Measurements from ENCODE around the gene CHADL. TPM values are rescaled to one million over a fixed set of nuclear protein-coding genes. Genes with fewer than 3 reads are reported as not detected.
A peak's percentile ranks its signal among the peaks of the same experiment; 100 is the strongest.

The CHADL gene
- total and polyA plus RNA-seq, 2 experiments from 2014 or later = 1.6 TPM; not detected in 1

DNA sequence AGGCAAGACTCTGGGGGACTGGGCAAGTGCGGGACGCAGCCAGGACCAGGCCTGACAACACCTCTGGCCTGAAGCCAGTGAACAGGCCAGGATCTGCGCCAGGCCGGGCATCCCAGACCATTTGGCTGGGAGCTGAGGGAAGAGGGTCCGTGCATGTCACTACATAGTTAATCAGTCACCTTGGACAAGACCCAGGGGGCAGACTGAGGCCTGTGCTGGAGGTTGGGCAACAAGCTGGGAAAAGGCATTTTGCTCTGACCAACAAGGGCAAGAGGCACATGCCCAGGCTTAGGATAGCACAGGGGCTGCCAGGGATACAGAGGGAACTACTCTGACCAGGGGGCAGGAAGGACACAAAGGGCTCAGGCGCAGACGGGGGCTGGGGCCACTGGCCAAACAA is 7.0 kb upstream of the CHADL start (continued):
- TF ChIP-seq, protein P1, sequence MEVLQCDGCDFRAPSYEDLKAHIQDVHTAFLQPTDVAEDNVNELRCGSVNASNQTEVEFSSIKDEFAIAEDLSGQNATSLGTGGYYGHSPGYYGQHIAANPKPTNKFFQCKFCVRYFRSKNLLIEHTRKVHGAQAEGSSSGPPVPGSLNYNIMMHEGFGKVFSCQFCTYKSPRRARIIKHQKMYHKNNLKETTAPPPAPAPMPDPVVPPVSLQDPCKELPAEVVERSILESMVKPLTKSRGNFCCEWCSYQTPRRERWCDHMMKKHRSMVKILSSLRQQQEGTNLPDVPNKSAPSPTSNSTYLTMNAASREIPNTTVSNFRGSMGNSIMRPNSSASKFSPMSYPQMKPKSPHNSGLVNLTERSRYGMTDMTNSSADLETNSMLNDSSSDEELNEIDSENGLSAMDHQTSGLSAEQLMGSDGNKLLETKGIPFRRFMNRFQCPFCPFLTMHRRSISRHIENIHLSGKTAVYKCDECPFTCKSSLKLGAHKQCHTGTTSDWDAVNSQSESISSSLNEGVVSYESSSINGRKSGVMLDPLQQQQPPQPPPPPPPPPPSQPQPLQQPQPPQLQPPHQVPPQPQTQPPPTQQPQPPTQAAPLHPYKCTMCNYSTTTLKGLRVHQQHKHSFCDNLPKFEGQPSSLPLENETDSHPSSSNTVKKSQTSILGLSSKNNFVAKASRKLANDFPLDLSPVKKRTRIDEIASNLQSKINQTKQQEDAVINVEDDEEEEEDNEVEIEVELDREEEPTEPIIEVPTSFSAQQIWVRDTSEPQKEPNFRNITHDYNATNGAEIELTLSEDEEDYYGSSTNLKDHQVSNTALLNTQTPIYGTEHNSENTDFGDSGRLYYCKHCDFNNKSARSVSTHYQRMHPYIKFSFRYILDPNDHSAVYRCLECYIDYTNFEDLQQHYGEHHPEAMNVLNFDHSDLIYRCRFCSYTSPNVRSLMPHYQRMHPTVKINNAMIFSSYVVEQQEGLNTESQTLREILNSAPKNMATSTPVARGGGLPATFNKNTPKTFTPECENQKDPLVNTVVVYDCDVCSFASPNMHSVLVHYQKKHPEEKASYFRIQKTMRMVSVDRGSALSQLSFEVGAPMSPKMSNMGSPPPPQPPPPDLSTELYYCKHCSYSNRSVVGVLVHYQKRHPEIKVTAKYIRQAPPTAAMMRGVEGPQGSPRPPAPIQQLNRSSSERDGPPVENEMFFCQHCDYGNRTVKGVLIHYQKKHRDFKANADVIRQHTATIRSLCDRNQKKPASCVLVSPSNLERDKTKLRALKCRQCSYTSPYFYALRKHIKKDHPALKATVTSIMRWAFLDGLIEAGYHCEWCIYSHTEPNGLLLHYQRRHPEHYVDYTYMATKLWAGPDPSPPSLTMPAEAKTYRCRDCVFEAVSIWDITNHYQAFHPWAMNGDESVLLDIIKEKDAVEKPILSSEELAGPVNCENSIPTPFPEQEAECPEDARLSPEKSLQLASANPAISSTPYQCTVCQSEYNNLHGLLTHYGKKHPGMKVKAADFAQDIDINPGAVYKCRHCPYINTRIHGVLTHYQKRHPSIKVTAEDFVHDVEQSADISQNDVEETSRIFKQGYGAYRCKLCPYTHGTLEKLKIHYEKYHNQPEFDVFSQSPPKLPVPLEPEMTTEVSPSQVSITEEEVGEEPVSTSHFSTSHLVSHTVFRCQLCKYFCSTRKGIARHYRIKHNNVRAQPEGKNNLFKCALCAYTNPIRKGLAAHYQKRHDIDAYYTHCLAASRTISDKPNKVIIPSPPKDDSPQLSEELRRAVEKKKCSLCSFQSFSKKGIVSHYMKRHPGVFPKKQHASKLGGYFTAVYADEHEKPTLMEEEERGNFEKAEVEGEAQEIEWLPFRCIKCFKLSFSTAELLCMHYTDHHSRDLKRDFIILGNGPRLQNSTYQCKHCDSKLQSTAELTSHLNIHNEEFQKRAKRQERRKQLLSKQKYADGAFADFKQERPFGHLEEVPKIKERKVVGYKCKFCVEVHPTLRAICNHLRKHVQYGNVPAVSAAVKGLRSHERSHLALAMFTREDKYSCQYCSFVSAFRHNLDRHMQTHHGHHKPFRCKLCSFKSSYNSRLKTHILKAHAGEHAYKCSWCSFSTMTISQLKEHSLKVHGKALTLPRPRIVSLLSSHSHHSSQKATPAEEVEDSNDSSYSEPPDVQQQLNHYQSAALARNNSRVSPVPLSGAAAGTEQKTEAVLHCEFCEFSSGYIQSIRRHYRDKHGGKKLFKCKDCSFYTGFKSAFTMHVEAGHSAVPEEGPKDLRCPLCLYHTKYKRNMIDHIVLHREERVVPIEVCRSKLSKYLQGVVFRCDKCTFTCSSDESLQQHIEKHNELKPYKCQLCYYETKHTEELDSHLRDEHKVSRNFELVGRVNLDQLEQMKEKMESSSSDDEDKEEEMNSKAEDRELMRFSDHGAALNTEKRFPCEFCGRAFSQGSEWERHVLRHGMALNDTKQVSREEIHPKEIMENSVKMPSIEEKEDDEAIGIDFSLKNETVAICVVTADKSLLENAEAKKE (CRISPR knock-in tag; IDR thresholded peaks at IDR 0.05) = no peak
- TF ChIP-seq NANOG (IDR thresholded peaks at IDR 0.05; ENCODE audit: borderline replicate concordance) (no peak), STAT1 (IDR thresholded peaks at IDR 0.05; ENCODE audit: unreplicated experiment) (no peak), POLR2AphosphoS5 (IDR thresholded peaks at IDR 0.05; ENCODE audit: low read depth) (no peak)
- TF ChIP-seq, protein P2, sequence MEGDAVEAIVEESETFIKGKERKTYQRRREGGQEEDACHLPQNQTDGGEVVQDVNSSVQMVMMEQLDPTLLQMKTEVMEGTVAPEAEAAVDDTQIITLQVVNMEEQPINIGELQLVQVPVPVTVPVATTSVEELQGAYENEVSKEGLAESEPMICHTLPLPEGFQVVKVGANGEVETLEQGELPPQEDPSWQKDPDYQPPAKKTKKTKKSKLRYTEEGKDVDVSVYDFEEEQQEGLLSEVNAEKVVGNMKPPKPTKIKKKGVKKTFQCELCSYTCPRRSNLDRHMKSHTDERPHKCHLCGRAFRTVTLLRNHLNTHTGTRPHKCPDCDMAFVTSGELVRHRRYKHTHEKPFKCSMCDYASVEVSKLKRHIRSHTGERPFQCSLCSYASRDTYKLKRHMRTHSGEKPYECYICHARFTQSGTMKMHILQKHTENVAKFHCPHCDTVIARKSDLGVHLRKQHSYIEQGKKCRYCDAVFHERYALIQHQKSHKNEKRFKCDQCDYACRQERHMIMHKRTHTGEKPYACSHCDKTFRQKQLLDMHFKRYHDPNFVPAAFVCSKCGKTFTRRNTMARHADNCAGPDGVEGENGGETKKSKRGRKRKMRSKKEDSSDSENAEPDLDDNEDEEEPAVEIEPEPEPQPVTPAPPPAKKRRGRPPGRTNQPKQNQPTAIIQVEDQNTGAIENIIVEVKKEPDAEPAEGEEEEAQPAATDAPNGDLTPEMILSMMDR (conservative IDR thresholded peaks at IDR 0.05; ENCODE audit: low read depth in 2 of 2) = no peak

DNA sequence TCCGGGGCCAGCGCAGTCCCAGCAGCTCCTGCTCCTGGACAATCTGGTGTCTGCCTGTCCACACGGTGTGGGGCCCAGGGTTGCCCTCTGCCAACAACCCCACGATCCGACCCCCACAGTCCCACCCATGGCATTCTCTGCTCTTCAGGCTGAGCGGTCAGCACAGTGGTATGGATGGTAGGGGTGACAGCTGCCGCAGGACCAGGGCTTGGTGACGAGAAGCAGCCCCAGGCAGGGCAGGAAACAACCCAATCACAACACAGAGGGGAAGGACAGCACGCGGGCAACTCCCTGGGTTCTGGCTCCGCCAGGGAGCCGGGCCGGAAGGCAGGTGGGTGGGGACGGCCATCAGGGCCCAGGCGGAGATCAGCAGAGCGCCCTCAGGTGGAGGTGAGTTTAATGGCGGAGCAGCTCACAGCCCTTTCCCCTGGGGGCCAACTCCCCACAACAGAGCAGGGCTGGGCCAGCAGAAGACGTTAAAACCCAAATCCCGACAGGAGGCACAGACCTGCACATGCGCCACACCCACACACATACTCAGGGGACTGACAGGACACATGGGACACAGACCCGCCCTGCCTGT is 5.3 kb upstream of the CHADL start:
- no peak overlapping the region for H2AFZ ChIP-seq
- peaks cover 5% of the 10 kb centered on the region for H3K27me3 Mint-ChIP-seq (ENCODE audit: insufficient read depth, low read depth, poor library complexity)
- ATAC-seq = peak; percentile 84
- TF ChIP-seq, protein P1 (CRISPR knock-in tag; IDR thresholded peaks at IDR 0.05) = no peak

More for the DNA sequence above, 5.3 kb upstream of the CHADL start:
- no peaks in the 10 kb centered on the region for H3K4me1 ChIP-seq (ENCODE audit: insufficient read depth)
- Mint-ChIP-seq H3K27ac (no peak overlapping the region), H3K4me3 (no peak overlapping the region), H3K4me1 (no peaks in the 10 kb centered on the region; the same call in 2 of the 3 replicates), H3K36me3 (ENCODE audit: low read depth) (peaks cover 52% of the 10 kb centered on the region), H3K9me3 (no peaks in the 10 kb centered on the region)
- no peak overlapping the region for H3K4me2 ChIP-seq
- peaks cover 30% of the 10 kb centered on the region for H3F3A ChIP-seq (replicated peaks; ENCODE audit: low read depth)
- DNase-seq (ENCODE audit: low spot score) = peak; percentile 81
- no peaks in the 10 kb centered on the region for H3K79me2 ChIP-seq (replicated peaks; ENCODE audit: insufficient read depth)
- no peak overlapping the region for H3K4me3 ChIP-seq
- no peaks in the 10 kb centered on the region for H3K9me2 ChIP-seq (ENCODE audit: insufficient read depth)
- peaks cover 19% of the 10 kb centered on the region for H3K36me3 ChIP-seq (ENCODE audit: insufficient read depth)
- H3K27me3 ChIP-seq (ENCODE audit: insufficient read depth) = no peaks in the 10 kb centered on the region
- no peaks in the 10 kb centered on the region; the same call in 1 of the 2 replicates for H4K20me1 ChIP-seq (replicated peaks; ENCODE audit: insufficient read depth)
- no peak overlapping the region for H3K27ac ChIP-seq (ENCODE audit: low read depth)
